SJCRH30 (cell line): ENCODE results near the gene DCUN1D3. TPM values are rescaled to one million over a fixed set of nuclear protein-coding genes. Genes with fewer than 3 reads are reported as not detected.

Experiments
- DNase-seq, 2 experiments: peaks; one replicate each; pipeline ENCODE4 v3.0.0-alpha.2; 2015 to 2020
- H3K27ac ChIP-seq: fragments of 250-450 bp; sonication (Bioruptor Pico); 2 replicates; pipeline ENCODE4 v1.5.1; 2020; ENCODE audit warnings: mild to moderate bottlenecking, moderate library complexity
- H3K27me3 ChIP-seq: fragments of 250-450 bp; sonication (Bioruptor Pico); 2 replicates; pipeline ENCODE4 v1.5.1; 2020; ENCODE audit warnings: mild to moderate bottlenecking, moderate library complexity
- H3K36me3 ChIP-seq: fragments of 250-450 bp; sonication (Bioruptor Pico); 2 replicates; pipeline ENCODE4 v1.5.1; 2020; ENCODE audit warnings: mild to moderate bottlenecking, moderate library complexity
- H3K4me1 ChIP-seq: fragments of 250-450 bp; sonication (Bioruptor Pico); 2 replicates; pipeline ENCODE4 v1.5.1; 2020; ENCODE audit warnings: mild to moderate bottlenecking, moderate library complexity
- H3K4me3 ChIP-seq: fragments of 250-450 bp; sonication (Bioruptor Pico); 2 replicates; pipeline ENCODE4 v1.5.1; 2020; ENCODE audit warnings: mild to moderate bottlenecking, moderate library complexity
- H3K9me3 ChIP-seq: fragments of 250-450 bp; sonication (Bioruptor Pico); replicated peaks from 2 replicates; pipeline ENCODE4 v1.5.1; 2020; ENCODE audit warnings: mild to moderate bottlenecking, moderate library complexity
- total RNA-seq: library from RNA; depleted of rRNA; stranded (reverse); fragments of >200 nt; shearing (Covaris generic); gene quantifications from 2 replicates; pipeline ENCODE4 v1.2.3, GENCODE V29; 2014

DCUN1D3 gene
- total RNA-seq, 1 experiment from 2014 or later: 7.8 TPM

GRCh38 chr16:20904507-20905081, 4.4 kb upstream of the DCUN1D3 start:
- DNase-seq: no peak
- Histone ChIP-seq H3K9me3 (no peaks in the 10 kb centered on the region), H3K4me1 (peaks cover 14% of the 10 kb centered on the region), H3K36me3 (no peaks in the 10 kb centered on the region), H3K27ac (no peak overlapping the region), H3K27me3 (no peaks in the 10 kb centered on the region), H3K4me3 (no peak overlapping the region)

GRCh38 chr16:20903899-20904506, 3.8 kb upstream of the DCUN1D3 start:
- Histone ChIP-seq H3K4me1 (peaks cover 14% of the 10 kb centered on the region), H3K27ac (no peak overlapping the region)

GRCh38 chr16:20903116-20903898, 3.1 kb upstream of the DCUN1D3 start:
- Histone ChIP-seq H3K9me3 (no peaks in the 10 kb centered on the region), H3K36me3 (no peaks in the 10 kb centered on the region), H3K27ac (no peak overlapping the region), H3K4me1 (peaks cover 14% of the 10 kb centered on the region), H3K27me3 (no peaks in the 10 kb centered on the region), H3K4me3 (no peak overlapping the region)
- DNase-seq: no peak

More at GRCh38 chr16:20903899-20904506, 3.8 kb upstream of the DCUN1D3 start:
- Histone ChIP-seq H3K27me3 (no peaks in the 10 kb centered on the region), H3K4me3 (no peak overlapping the region), H3K36me3 (no peaks in the 10 kb centered on the region), H3K9me3 (no peaks in the 10 kb centered on the region)
- no peak for DNase-seq

- Histone ChIP-seq H3K27me3 (no peaks in the 10 kb centered on the region), H3K9me3 (no peaks in the 10 kb centered on the region), H3K36me3 (no peaks in the 10 kb centered on the region), H3K4me1 (peaks cover 14% of the 10 kb centered on the region), H3K27ac (no peak overlapping the region), H3K4me3 (no peak overlapping the region)
- no peak for DNase-seq
These were observed 2.3 kb upstream of the DCUN1D3 start for GRCh38 chr16:20902426-20902825.

GRCh38 chr16:20901436-20902112, 1.4 kb upstream of the DCUN1D3 start:
- DNase-seq: peak; percentile 18 to 38
- Histone ChIP-seq H3K4me3 (peak overlapping the region; percentile 97), H3K27ac (peak overlapping the region; percentile 99), H3K9me3 (no peaks in the 10 kb centered on the region), H3K27me3 (no peaks in the 10 kb centered on the region), H3K4me1 (peaks cover 8% of the 10 kb centered on the region), H3K36me3 (peaks cover 2% of the 10 kb centered on the region; the same call in 1 of the 2 replicates)

- Histone ChIP-seq H3K4me1 (peaks cover 4% of the 10 kb centered on the region; the same call in 1 of the 2 replicates), H3K36me3 (peaks cover 4% of the 10 kb centered on the region), H3K4me3 (peak overlapping the region; percentile 97), H3K27ac (peak overlapping the region; percentile 99), H3K9me3 (no peaks in the 10 kb centered on the region), H3K27me3 (no peaks in the 10 kb centered on the region)
- no peak for DNase-seq
These were observed 894 bp upstream of the DCUN1D3 start for GRCh38 chr16:20901068-20901435.

- Histone ChIP-seq H3K4me3 (peak overlapping the region; percentile 97), H3K36me3 (peaks cover 9% of the 10 kb centered on the region), H3K4me1 (no peaks in the 10 kb centered on the region; the same call in 1 of the 2 replicates), H3K9me3 (no peaks in the 10 kb centered on the region), H3K27me3 (no peaks in the 10 kb centered on the region), H3K27ac (peak overlapping the region; percentile 23; the same call in 1 of the 2 replicates)
- DNase-seq: no peak
These were observed 470 bp downstream of the DCUN1D3 start for GRCh38 chr16:20899477-20900298.

- H3K36me3 ChIP-seq: peaks cover 9% of the 10 kb centered on the region
- no peaks in the 10 kb centered on the region for H3K9me3 ChIP-seq
- H3K4me3 ChIP-seq: peak overlapping the region; percentile 97
- H3K27me3 ChIP-seq: no peaks in the 10 kb centered on the region
- no peak for DNase-seq
- H3K27ac ChIP-seq: no peak overlapping the region
- no peaks in the 10 kb centered on the region; the same call in 1 of the 2 replicates for H3K4me1 ChIP-seq
These were observed 1.1 kb downstream of the DCUN1D3 start for GRCh38 chr16:20899071-20899470.

GRCh38 chr16:20897922-20898321, 2.2 kb downstream of the DCUN1D3 start:
- Histone ChIP-seq H3K4me3 (no peak overlapping the region), H3K27ac (no peak overlapping the region), H3K4me1 (no peaks in the 10 kb centered on the region; the same call in 1 of the 2 replicates), H3K9me3 (no peaks in the 10 kb centered on the region), H3K36me3 (peaks cover 9% of the 10 kb centered on the region), H3K27me3 (no peaks in the 10 kb centered on the region)
- DNase-seq: no peak

GRCh38 chr16:20897253-20897897, 2.8 kb downstream of the DCUN1D3 start:
- Histone ChIP-seq H3K4me3 (no peak overlapping the region), H3K27me3 (no peaks in the 10 kb centered on the region), H3K4me1 (no peaks in the 10 kb centered on the region; the same call in 1 of the 2 replicates), H3K36me3 (peaks cover 9% of the 10 kb centered on the region), H3K9me3 (no peaks in the 10 kb centered on the region), H3K27ac (no peak overlapping the region)
- no peak for DNase-seq

- H3K9me3 ChIP-seq: no peaks in the 10 kb centered on the region
- H3K36me3 ChIP-seq: peaks cover 9% of the 10 kb centered on the region
These were observed 5.8 kb downstream of the DCUN1D3 start for GRCh38 chr16:20894388-20894787.

GRCh38 chr16:20889625-20890275, 10.4 kb downstream of the DCUN1D3 start:
- Histone ChIP-seq H3K27ac (no peak overlapping the region), H3K27me3 (no peaks in the 10 kb centered on the region), H3K9me3 (no peaks in the 10 kb centered on the region), H3K36me3 (no peaks in the 10 kb centered on the region), H3K4me1 (no peaks in the 10 kb centered on the region), H3K4me3 (no peak overlapping the region)
- no peak for DNase-seq

More at GRCh38 chr16:20894388-20894787, 5.8 kb downstream of the DCUN1D3 start:
- Histone ChIP-seq H3K4me1 (no peaks in the 10 kb centered on the region), H3K4me3 (no peak overlapping the region), H3K27me3 (no peaks in the 10 kb centered on the region), H3K27ac (no peak overlapping the region)
- DNase-seq: no peak

- DNase-seq: no peak
These were observed 13.0 kb downstream of the DCUN1D3 start for GRCh38 chr16:20887207-20887606.

More at GRCh38 chr16:20887207-20887606, 13.0 kb downstream of the DCUN1D3 start:
- H3K27me3 ChIP-seq: no peaks in the 10 kb centered on the region
- no peaks in the 10 kb centered on the region for H3K9me3 ChIP-seq
- no peak overlapping the region for H3K27ac ChIP-seq
- H3K4me3 ChIP-seq: no peak overlapping the region
- no peaks in the 10 kb centered on the region for H3K4me1 ChIP-seq
- no peaks in the 10 kb centered on the region for H3K36me3 ChIP-seq
